ACC112 (cell line): ENCODE measurements around the gene SNX1.

Experiments used
- H2AFZ ChIP-seq: fragments of 200-600 bp; sonication (generic); one replicate; pipeline ENCODE4 v1.6.0; 2017; ENCODE audit warnings: antibody characterized with exemption, low read length; ENCODE audit not compliant: unreplicated experiment
- H3K27ac ChIP-seq: fragments of 200-600 bp; sonication (generic); 2 replicates; pipeline ENCODE4 v1.5.1; 2014; ENCODE audit warnings: low read depth, mild to moderate bottlenecking, antibody characterized with exemption, low read length, moderate library complexity
- H3K27me3 ChIP-seq: fragments of 200-600 bp; sonication (generic); 2 replicates; pipeline ENCODE4 v1.6.1; 2014; ENCODE audit warnings: mild to moderate bottlenecking, antibody characterized with exemption, low read length, moderate library complexity, mixed read lengths; ENCODE audit not compliant: insufficient read depth
- H3K36me3 ChIP-seq: fragments of 200-600 bp; sonication (generic); 2 replicates; pipeline ENCODE4 v1.6.1; 2016; ENCODE audit warnings: mild to moderate bottlenecking, antibody characterized with exemption, low read length, moderate library complexity, mixed read lengths; ENCODE audit not compliant: insufficient read depth
- H3K4me1 ChIP-seq: fragments of 200-600 bp; sonication (generic); one replicate; pipeline ENCODE4 v1.6.1; 2016; ENCODE audit warnings: low read length, mixed read lengths; ENCODE audit not compliant: insufficient read depth, unreplicated experiment, control insufficient read depth
- H3K4me3 ChIP-seq: fragments of 200-600 bp; sonication (generic); 2 replicates; pipeline ENCODE4 v1.5.1; 2014; ENCODE audit warnings: mild to moderate bottlenecking, low read depth, low read length
- H3K79me2 ChIP-seq: fragments of 200-600 bp; sonication (generic); one replicate; pipeline ENCODE4 v1.6.0; 2016; ENCODE audit warnings: low read length; ENCODE audit not compliant: control insufficient read depth, unreplicated experiment, insufficient read depth

SNX1 gene

DNA sequence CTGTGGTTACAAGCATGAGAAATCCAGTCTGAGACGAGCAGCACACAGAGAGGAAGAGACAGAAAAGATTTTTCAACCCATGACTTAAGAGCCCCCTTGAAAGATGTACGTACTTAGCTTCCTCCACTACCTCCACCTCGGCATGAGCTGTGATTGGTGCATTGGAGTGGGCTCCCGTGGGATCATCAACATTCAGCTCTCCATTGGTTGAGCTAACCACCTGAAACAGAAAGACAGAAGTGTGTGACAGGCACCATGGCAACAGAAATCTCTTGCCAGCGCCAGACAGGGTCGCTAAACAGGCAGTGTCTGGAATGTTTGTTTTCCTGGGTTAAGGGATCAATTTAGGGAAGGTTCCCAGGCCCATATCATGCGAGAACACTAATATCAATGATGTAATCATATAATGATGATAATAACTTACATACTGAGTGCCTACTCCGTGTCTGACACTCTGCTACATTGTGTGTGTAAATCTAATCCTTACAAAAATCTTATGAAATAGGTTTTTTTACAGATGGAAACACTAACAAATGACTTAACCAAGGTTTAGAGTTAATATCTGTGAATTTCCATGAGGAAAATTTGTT, 84.5 kb downstream of the SNX1 start:
- Histone ChIP-seq H2AFZ (no peak overlapping the region), H3K4me1 (no peaks in the 10 kb centered on the region), H3K27ac (no peak overlapping the region), H3K4me3 (no peak overlapping the region), H3K36me3 (peaks cover 14% of the 10 kb centered on the region), H3K79me2 (no peaks in the 10 kb centered on the region), H3K27me3 (no peaks in the 10 kb centered on the region)

GRCh38 chr15:64182859-64183370, 87.1 kb downstream of the SNX1 start:
- H3K4me1 ChIP-seq: no peaks in the 10 kb centered on the region
- no peaks in the 10 kb centered on the region for H3K79me2 ChIP-seq
- H3K27ac ChIP-seq: no peak overlapping the region
- H2AFZ ChIP-seq: no peak overlapping the region
- H3K27me3 ChIP-seq: no peaks in the 10 kb centered on the region
- no peak overlapping the region for H3K4me3 ChIP-seq
- H3K36me3 ChIP-seq: peaks cover 13% of the 10 kb centered on the region

- Histone ChIP-seq H3K4me3 (no peak overlapping the region), H3K36me3 (peaks cover 12% of the 10 kb centered on the region), H3K4me1 (no peaks in the 10 kb centered on the region), H3K27me3 (no peaks in the 10 kb centered on the region), H3K79me2 (no peaks in the 10 kb centered on the region), H2AFZ (no peak overlapping the region), H3K27ac (no peak overlapping the region)
These were observed 89.5 kb downstream of the SNX1 start for GRCh38 chr15:64185146-64185911.

DNA sequence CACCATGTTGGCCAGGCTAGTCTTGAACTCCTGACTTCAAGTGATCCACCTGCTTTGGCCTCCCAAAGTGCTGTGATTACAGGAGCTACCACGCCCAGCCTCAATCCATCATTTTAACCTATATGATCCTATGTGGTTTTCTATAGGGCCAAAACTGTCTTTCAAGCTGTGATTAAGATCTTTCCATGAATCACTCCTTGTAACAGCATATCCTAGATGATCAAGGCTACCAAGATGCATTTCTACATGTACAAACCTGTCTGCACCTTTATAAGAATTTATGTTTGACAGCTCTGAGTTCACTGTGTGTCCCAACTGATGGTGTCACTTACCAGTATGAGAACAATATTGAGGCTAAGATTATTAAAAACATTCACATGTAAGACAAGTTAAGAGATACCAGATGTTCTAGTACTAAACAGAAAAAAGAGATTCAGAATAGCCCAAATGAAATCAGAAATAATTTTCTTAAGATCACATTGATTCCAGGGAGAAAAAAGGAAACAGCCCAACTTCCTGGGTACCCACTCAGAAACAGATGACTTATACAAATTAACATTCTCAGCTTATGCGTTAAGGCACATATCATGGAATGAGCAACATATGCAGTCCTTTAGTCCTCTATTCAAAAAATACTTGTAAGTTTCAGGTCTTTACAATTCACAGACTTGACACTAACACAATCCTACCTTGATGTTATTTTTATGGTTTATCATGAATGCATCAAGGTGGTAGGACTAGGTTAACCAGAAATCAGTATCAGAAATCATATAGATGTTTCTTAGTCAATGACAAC, 91.8 kb downstream of the SNX1 start:
- Histone ChIP-seq H3K4me1 (no peaks in the 10 kb centered on the region), H3K36me3 (peaks cover 9% of the 10 kb centered on the region; the same call in 1 of the 2 replicates), H2AFZ (no peak overlapping the region), H3K79me2 (no peaks in the 10 kb centered on the region), H3K27me3 (no peaks in the 10 kb centered on the region), H3K27ac (no peak overlapping the region), H3K4me3 (no peak overlapping the region)
